ENCODE data around the gene PXK.

GRCh38 chr3:58292866-58293265 lies 39.8 kb upstream of the PXK start:
- TF ChIP-seq EP300 (IDR thresholded peaks at IDR 0.05; ENCODE audit: borderline replicate concordance) = no peak
- TF ChIP-seq CREB1 (IDR thresholded peaks at IDR 0.05; ENCODE audit: low read depth) = no peak
- no peak for TF ChIP-seq NFIC (IDR thresholded peaks at IDR 0.05)
- no peak for TF ChIP-seq REST (IDR thresholded peaks at IDR 0.05; ENCODE audit: low read depth)
- TF ChIP-seq TAF1 (IDR thresholded peaks at IDR 0.05; ENCODE audit: low read depth) = no peak
- TF ChIP-seq MAX (IDR thresholded peaks at IDR 0.05) = no peak
- TF ChIP-seq USF1 (IDR thresholded peaks at IDR 0.05) = no peak
- TF ChIP-seq RAD21 (IDR thresholded peaks at IDR 0.05; ENCODE audit: low read depth) = no peak
- TF ChIP-seq YY1 (IDR thresholded peaks at IDR 0.05; ENCODE audit: low read depth) = no peak
- no peak for TF ChIP-seq CEBPB (IDR thresholded peaks at IDR 0.05)
- no peak for TF ChIP-seq TEAD4 (IDR thresholded peaks at IDR 0.05)

All from Ishikawa (cell line).